ENCODE data around the gene RASA1.

DNA sequence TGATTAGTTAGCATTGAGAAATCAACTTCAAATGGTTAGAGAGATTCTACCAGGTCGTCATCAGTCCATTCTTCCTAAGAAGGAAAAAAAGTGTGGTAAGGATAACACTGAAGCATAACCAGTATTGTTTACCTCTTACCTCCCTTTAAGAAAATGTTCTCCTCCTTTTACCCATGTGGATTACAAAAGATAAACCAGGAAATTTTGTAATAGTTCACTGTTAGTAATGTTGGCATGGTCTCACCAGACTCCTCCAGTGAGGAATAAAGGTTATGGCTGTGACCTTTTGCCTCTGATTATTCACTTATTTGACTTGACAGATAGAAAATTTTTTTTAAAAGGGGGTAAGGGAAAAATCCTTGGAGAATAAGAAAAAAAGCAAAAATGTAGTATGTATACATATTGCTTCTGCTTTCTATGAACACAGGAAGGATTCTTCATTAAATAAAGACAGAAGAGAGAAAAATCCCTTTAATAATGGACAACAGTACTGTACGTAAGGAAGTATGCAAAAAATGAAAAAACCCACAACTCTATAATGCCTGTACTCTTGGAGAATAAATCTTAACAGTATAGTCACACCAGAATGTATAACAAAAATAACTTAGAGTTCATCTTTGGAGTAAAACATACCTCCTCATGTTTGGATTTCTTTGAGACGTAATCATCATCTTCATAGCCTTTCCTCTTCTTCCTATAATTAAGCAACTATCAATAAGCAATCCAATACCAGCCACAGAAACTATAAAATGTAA, 126.9 kb downstream of the RASA1 start:
- TF ChIP-seq CTCF (IDR thresholded peaks at IDR 0.05 in 4 of 5, conservative IDR thresholded peaks at IDR 0.05 in 1 of 5) (no peak), POLR2A (IDR thresholded peaks at IDR 0.05) (no peak)

Data from gastrocnemius medialis (tissue), 4 donors.